Activated CD4-positive, CD25-positive, alpha-beta regulatory T cell treated with anti-CD3 and anti-CD28 coated beads, Interleukin-2, amount 50 U/mL, for 16 hours (primary cell): ENCODE data around the gene CLDN15.
"Not testable (repeated sequence)": the region's sequence is repeated elsewhere in the genome, so short reads cannot be mapped to it uniquely, and the experiment has no call there.

Source experiments
- DNase-seq: peaks from one replicate; pipeline ENCODE4 v3.0.0-alpha.2; 2020; ENCODE audit warnings: low read depth, low spot score

The CLDN15 gene

GRCh38 chr7:101222275-101222830 lies 15.2 kb downstream of the CLDN15 start:
- DNase-seq: no peak

GRCh38 chr7:101220295-101220694 lies 17.3 kb downstream of the CLDN15 start:
- DNase-seq: no peak

GRCh38 chr7:101218236-101219125 lies 19.1 kb downstream of the CLDN15 start:
- no peak for DNase-seq

GRCh38 chr7:101217388-101218235 lies 20.0 kb downstream of the CLDN15 start, which contains the start of the genes PLOD3 and ZNHIT1:
TSS of gene PLOD3 (minus strand) at chr7:101217581. CDS start at chr7:101217274, 307 bp downstream.
TSS of gene ZNHIT1 (plus strand) at chr7:101218165. CDS start at chr7:101218196, 31 bp downstream.
- DNase-seq: peak; percentile 96

- no peak for DNase-seq
These were observed 20.7 kb downstream of the CLDN15 start for GRCh38 chr7:101216860-101217387.

- no peak for DNase-seq
These were observed 21.4 kb downstream of the CLDN15 start for GRCh38 chr7:101216001-101216859.

- no peak for DNase-seq
These were observed 25.6 kb downstream of the CLDN15 start for GRCh38 chr7:101212014-101212413.

GRCh38 chr7:101211501-101211900 lies 26.1 kb downstream of the CLDN15 start:
- DNase-seq: no peak

GRCh38 chr7:101210143-101210542 lies 27.5 kb downstream of the CLDN15 start:
- DNase-seq: no peak

GRCh38 chr7:101208794-101209193 lies 28.8 kb downstream of the CLDN15 start:
- DNase-seq: no peak

GRCh38 chr7:101207459-101207858 lies 30.1 kb downstream of the CLDN15 start:
- no peak for DNase-seq

GRCh38 chr7:101206665-101207042 lies 30.9 kb downstream of the CLDN15 start:
- no peak for DNase-seq

GRCh38 chr7:101205901-101206664 lies 31.5 kb downstream of the CLDN15 start:
- DNase-seq: no peak

GRCh38 chr7:101203740-101204738 lies 33.6 kb downstream of the CLDN15 start:
- not testable (repeated sequence) for DNase-seq

GRCh38 chr7:101202603-101202918 lies 35.0 kb downstream of the CLDN15 start:
- DNase-seq: no peak

GRCh38 chr7:101201695-101202602 lies 35.7 kb downstream of the CLDN15 start:
- DNase-seq: no peak

GRCh38 chr7:101200862-101201599 lies 36.6 kb downstream of the CLDN15 start, which contains the start of gene MOGAT3:
TSS of gene MOGAT3 (minus strand) at chr7:101201036. CDS start at chr7:101200854, 182 bp downstream.
- no peak for DNase-seq
